Stomach (tissue), 4 donors: ENCODE data around the gene COX6B2.

Source experiments
- POLR2A ChIP-seq, 4 donors: fragments of 450-650 bp; IDR thresholded peaks; one replicate each; pipeline ENCODE4 v1.6.1; 2016; ENCODE audit warnings: antibody characterized with exemption in 4 of 4, control low read depth in 2 of 4, mild to moderate bottlenecking in 1 of 4, moderate library complexity in 1 of 4
- POLR2AphosphoS5 ChIP-seq, 3 donors: sonication (generic); formaldehyde crosslinking; IDR thresholded peaks; one replicate each; pipeline ENCODE4 v1.6.1; 2016; ENCODE audit warnings: antibody characterized with exemption in 3 of 3
- TF ChIP-seq, protein P1 (sequence below), 7 experiments: fragments of 450-650 bp in 4 of 7; fragments of 200-600 bp in 3 of 7; sonication (generic) in 3 of 7; IDR thresholded peaks; one replicate each; pipeline ENCODE4 v1.5.1; 2016 to 2019; ENCODE audit warnings: antibody characterized with exemption in 7 of 7, control low read depth in 2 of 7, mild to moderate bottlenecking in 1 of 7

DNA sequence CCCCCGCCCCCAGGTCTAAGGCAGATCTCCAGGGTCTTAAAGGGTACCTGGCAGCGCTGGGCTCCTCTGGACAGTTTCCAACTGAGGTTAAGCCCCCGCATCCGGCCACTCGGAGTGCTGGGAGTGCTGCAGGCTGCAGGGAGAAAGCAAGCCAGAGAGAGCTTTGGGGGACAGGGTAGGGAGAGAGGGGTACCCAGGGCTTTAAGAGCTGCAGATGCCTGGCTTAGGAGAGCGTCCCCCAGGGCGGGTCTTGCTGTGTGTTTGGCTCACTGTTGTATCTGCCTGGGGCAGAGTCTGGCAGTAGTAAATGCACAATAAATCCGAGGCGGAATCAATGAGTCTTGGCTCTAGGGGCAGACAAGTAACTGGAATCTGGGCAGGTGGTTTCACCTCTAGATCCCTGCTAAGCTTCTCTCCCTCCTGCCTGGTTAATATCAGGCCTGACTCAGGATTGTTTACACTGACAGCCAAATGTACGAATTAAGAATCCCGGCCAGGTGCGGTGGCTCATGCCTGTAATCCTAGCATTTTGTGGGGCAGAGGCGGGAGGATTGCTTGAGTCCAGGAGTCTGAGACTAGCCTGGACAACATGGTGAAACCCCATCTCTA is 798 bp upstream of the COX6B2 start:
- TF ChIP-seq POLR2AphosphoS5 (IDR thresholded peaks at IDR 0.05) (no peak), POLR2A (IDR thresholded peaks at IDR 0.05) (no peak)
- TF ChIP-seq, protein P1, sequence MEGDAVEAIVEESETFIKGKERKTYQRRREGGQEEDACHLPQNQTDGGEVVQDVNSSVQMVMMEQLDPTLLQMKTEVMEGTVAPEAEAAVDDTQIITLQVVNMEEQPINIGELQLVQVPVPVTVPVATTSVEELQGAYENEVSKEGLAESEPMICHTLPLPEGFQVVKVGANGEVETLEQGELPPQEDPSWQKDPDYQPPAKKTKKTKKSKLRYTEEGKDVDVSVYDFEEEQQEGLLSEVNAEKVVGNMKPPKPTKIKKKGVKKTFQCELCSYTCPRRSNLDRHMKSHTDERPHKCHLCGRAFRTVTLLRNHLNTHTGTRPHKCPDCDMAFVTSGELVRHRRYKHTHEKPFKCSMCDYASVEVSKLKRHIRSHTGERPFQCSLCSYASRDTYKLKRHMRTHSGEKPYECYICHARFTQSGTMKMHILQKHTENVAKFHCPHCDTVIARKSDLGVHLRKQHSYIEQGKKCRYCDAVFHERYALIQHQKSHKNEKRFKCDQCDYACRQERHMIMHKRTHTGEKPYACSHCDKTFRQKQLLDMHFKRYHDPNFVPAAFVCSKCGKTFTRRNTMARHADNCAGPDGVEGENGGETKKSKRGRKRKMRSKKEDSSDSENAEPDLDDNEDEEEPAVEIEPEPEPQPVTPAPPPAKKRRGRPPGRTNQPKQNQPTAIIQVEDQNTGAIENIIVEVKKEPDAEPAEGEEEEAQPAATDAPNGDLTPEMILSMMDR (IDR thresholded peaks at IDR 0.05) = no peak
